GM19351 (cell line): ENCODE results near the gene PER3.
"Not testable (repeated sequence)": the region's sequence is repeated elsewhere in the genome, so short reads cannot be mapped to it uniquely, and the experiment has no call there.

Source experiments
- ATAC-seq: cut with Tn5 transposase; IDR thresholded peaks from one replicate; pipeline ENCODE4 v1.9.1; 2021; ENCODE audit warnings: mild to moderate bottlenecking, moderate library complexity; ENCODE audit not compliant: unreplicated experiment

Gene PER3

DNA sequence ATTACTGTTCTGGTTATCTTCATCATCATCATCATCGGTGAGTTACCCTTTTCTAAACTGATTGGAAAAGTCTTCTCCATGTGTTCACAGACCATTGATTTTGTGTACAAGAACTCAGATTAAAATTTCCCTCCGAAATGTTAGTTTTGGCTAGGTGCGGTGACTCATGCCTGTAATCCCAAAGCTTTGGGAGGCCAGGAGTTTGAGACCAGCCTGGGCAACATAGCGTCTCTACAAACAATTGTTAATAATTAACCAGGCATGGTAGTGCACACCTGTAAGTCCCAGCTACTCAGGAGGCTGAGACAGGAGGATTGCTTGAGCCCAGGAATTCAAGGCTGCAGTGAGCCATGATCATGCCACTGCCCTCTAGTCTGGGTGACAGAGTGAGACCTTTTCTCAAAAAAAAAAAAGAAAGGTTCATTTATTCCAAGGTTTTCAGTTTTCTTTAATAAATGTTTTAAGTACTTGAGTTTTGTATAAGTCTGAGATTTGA lies 5.9 kb upstream of the PER3 start:
- ATAC-seq: no peak

DNA sequence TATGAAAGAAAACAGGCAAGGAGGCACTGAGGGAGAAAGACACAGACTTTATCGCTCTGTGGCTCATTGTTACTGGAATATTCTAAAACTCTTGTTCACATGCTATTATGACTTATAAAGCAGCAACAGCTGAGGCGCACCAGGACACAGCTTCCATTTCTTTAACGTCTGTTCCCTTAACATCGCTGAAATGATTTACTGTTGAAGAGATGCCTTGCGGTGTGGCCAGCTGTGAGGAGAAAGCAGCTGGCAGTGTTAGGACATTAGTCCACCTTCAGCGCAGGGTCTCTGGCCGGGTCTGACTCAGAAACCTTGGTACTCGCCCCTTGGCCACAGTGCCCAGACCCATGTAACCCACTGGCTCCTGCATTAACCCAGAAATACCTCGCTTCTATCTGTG lies 3.1 kb upstream of the PER3 start:
- ATAC-seq: no peak

DNA sequence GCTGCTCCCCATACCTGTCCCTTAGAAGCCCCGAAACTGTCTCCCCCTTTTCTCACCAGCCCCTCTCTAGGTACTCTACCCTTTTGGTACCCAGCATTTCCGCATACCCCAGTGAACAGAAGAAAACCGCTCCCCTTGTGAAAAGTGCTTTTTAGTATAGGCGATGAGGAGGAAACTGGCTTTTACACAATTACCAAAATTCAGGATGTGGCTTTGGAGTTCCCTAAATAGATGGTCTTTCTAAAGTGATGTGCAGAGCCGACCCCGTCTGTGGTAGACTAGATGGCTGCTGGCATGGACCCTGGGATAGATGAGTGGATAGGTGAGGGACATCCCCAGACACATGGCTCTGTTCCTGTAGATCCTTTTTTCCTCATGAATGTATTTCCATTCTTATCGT lies 2.6 kb upstream of the PER3 start:
- no peak for ATAC-seq

DNA sequence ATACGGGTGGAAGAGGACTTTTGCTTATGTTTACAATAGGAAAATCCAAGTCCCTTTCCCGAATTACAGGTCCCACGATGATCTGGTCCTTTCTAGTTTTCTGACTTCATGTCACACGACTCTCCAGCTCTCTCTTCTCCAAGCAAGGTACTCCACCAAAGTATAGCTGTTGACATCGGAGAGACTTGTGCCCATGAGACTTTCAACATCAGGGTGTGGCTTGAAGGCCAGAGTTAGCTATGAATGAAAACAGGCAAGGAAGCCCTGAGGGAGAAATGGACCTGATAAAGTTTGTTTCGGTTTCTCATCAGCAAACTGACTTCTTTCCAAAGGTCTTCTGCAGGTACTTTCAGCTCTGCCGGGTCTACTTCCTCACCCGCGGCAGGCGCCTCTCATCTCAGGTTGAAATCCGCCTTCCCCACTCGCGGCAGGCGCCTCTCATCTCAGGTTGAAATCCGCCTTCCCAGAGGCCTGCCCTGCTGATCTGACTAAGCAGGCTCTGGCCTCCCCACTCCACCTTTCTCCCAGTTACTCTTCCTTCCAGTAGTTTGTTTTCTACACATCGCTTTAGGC lies 2.1 kb upstream of the PER3 start:
- ATAC-seq: no peak

DNA sequence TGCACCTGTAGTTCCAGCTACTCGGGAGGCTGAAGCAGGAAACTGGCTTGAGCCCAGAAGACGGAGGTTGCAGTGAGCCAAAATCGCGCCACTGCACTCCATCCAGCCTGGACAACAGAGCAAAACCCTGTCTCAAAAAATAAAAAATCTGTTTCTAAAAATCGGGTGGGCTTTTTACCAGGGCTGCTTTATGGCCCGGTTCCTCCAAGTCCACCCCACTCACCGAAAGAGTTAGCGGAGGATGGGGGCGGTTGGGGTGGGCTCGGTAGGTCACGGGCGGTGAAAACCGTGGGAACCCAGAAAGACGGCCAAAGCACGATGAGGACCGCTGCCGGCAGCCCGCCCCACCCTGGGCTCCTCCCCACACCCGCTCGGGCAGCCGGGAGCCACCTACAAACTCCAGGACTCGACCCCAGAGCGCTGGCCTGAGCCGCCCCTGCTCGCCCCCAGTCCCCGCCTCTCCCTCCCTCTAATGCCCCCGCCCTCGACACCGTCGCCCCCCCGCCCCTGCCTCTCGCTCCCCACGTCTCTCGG lies 846 bp upstream of the PER3 start:
- ATAC-seq: no peak

DNA sequence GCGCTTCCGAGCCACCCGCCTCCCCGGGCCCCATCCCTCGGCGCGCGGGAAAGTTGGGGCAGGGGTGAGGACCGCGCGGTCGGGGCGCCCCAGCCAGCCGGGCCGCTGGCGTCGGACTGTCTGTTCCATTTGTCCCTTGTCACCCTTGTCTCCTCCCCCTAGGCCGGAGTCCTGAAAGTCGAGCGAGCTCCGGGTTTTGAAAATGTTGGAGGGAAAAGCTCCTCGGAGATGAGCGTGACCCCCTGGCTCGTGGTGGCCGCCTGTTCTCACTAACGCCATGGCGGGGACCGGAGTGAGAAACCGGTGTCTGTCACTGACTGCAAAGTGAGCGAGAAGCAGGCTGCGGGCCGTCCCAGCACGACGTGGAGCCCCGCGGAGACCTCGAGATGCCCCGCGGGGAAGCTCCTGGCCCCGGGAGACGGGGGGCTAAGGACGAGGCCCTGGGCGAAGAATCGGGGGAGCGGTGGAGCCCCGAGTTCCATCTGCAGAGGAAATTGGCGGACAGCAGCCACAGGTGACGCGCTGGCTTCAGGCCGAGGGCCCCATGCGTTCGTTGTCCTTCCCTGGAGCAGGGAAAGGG lies 491 bp downstream of the PER3 start:
- no peak for ATAC-seq

GRCh38 chr1:7785108-7785507 lies 1.0 kb downstream of the PER3 start:
- ATAC-seq: no peak

GRCh38 chr1:7786795-7787194 lies 2.7 kb downstream of the PER3 start:
- no peak for ATAC-seq

DNA sequence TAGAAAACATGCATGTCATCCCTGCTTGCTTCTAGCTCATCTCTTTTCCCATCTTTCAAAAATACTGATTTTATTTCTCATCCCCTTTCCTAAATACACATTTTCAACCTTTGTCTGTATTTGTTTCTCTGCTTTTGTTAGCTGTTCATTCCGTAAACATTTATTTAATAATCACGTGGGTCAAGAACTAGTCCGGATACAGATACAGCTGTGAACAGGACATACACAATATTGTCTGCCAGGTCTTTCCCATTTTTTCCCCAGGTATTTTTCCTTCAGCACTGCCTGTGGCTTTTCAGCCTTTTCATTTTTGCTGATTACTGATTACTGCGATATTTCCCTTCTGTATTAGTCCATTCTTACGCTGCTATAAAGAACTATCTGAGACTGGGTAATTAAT lies 5.7 kb downstream of the PER3 start:
- ATAC-seq: no peak

GRCh38 chr1:7791027-7791426 lies 6.9 kb downstream of the PER3 start:
- not testable (repeated sequence) for ATAC-seq

DNA sequence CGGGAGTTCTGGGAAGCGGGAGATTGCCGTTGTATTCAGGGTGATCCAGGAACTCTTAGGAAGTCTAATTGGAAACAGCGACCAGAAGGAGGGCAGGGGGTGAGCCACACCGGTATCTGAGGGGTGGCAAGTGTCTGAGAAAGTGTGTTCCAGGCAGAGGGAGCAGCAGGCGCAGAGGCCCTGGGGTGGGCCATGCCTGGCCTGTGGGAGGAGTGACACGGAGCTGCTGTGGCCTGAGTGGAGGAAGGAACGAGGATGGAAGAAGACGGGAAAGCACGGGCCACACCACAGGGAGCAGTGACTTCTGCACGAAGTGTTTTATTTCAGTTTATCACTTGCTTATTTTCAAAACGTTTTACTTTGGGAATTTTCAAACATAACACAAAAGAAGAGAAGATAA lies 11.3 kb downstream of the PER3 start:
- ATAC-seq: no peak

- no peak for ATAC-seq
These were observed 21.4 kb downstream of the PER3 start for GRCh38 chr1:7805460-7805859.

DNA sequence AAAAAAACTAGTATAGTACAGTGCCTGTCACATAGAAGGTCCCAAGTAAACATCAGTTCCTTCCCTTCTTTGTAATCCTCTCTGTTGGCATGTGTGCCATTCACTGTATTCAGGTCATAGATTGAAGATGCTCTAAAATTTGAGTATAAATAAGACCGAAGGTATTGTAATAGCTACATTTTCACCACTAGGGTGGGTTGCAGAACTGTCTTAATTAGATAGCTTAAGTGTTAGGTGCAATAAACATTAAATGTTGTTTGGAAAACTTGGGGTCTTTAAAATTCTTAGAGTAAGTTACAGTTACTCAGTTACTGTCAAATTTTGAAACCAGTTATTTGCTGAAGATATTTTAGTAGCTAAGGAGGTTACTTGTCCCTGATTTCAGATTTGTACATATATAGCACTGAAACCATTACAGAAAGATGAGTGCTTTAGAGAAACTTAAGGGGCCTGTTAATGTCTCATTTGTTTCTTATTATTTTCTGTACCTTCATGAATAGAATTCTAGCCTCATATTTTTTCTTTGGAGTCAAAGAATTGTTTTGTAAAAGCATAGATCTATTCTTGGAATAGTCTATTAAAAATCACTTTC lies 24.3 kb downstream of the PER3 start:
- no peak for ATAC-seq

DNA sequence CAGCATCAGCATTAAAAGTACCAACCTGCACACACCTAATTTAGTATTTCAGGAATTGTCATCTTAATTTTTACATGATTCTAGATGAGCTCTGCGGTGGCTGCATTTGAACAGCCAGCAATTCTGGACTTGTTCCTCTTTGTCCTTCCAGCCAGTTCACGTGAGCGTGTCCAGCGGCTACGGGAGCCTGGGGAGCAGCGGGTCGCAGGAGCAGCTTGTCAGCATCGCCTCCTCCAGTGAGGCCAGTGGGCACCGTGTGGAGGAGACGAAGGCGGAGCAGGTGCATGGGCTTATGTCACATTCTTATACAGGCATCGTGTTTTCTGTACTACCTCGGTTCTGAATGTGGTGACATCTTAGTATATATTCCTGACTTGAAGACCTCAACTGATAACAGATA lies 25.7 kb downstream of the PER3 start:
- no peak for ATAC-seq

GRCh38 chr1:7810395-7810794 lies 26.3 kb downstream of the PER3 start:
- ATAC-seq: no peak

GRCh38 chr1:7811476-7811875 lies 27.4 kb downstream of the PER3 start:
- ATAC-seq: no peak

DNA sequence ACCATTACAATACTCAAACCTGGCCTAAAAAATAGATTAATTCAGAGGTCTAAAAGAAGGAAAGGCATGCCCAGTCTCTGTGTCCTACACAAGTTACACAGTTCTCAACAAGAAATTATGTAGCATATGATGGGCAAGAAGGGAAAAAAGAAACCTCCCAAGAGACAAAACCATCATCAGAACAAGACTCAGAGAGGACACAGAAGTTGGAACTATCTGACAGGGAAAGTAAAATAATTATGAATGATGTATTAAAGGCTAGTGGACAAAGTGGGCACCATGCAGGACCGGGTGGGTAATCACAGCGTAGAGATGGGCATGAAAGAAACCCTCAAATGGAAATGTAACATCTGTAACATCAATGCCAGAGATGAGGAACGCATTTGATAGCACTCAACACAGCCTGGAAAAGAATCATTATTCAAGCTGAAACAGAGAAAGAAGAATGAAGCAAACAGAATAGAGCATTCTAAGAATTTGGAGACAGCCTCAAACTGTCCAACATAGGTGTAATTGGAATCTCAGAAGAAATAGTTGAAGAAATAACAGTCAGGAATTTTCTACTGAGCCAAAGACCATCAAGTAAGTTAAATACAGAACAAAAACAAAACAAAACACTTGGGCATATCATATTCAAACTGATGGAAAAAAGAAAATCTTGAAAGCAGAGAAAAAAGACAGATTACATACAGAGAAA lies 29.7 kb downstream of the PER3 start:
- ATAC-seq: no peak

DNA sequence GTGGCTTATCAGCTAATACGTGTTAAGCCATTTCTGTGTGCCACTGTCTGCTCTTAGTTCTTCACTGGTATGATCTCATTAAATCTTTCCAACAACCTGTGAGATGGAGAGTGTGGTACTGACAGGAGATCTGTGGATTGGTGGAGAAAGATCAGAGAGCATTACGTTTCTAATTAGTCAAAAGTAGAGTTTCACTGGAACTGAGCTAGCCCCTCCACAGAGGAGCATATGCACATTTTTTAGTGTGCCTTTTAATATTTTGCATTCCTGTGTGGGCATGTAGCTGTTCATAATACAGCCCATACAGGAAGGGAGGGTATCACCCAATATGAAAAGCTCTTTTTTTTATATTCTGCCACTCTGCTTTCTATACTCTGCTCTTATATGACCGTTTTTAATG lies 37.2 kb downstream of the PER3 start:
- ATAC-seq: no peak

DNA sequence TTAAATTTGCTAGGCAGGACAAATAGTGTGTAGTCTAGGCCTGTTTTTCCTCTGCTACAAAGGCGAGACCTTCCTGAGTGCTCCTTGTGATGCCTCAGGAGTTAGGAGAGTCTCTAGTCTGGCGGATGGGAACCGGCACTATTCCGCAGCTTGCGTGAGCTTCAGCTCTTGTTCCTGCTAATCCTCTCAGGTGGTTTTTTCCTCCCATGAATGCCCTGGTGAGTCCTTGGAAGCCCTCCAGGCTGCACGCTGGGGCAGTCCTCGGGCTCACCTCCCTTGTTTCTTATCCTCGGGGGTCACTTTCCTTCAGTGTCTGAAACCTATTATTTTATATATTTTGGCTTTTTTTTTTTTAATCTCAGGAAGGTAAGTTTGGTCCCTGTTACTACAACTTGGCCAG lies 40.6 kb downstream of the PER3 start:
- no peak for ATAC-seq

- no peak for ATAC-seq
These were observed 42.3 kb downstream of the PER3 start for GRCh38 chr1:7826363-7826762.

GRCh38 chr1:7827126-7827955 lies 43.2 kb downstream of the PER3 start:
- ATAC-seq: no peak
